Hematopoietic multipotent progenitor cell treated with erythropoietin and hydrocortisone succinate and interleukin-3 and kit ligand, for 6 days (in vitro differentiated cells): Measurements from ENCODE around the gene BCAS3.

Experiments used
- DNase-seq: peaks from one replicate; pipeline ENCODE4 v3.0.0-alpha.2; 2015

BCAS3 gene

GRCh38 chr17:61392679-61393078 is 715.0 kb downstream of the BCAS3 start:
- DNase-seq: no peak

- no peak for DNase-seq
Observed at GRCh38 chr17:61393550-61393903, 715.9 kb downstream of the BCAS3 start.

- no peak for DNase-seq
Observed at GRCh38 chr17:61393904-61394629, 716.4 kb downstream of the BCAS3 start.

GRCh38 chr17:61394630-61395408 is 717.2 kb downstream of the BCAS3 start:
- DNase-seq: no peak

GRCh38 chr17:61395409-61395982 is 717.8 kb downstream of the BCAS3 start:
- no peak for DNase-seq

GRCh38 chr17:61395983-61396585 is 718.4 kb downstream of the BCAS3 start:
- no peak for DNase-seq

GRCh38 chr17:61396586-61397085 is 719.0 kb downstream of the BCAS3 start:
- no peak for DNase-seq

- no peak for DNase-seq
Observed at GRCh38 chr17:61397086-61397842, 719.6 kb downstream of the BCAS3 start.

GRCh38 chr17:61398721-61399130 is 721.1 kb downstream of the BCAS3 start:
- DNase-seq: no peak

- DNase-seq: no peak
Observed at GRCh38 chr17:61399131-61400065, 721.7 kb downstream of the BCAS3 start, which contains the start of gene TBX2. TBX2 (plus strand) TSS chr17:61399843; CDS start chr17:61400177, 334 bp downstream.

- no peak for DNase-seq
Observed at GRCh38 chr17:61400066-61400716, 722.5 kb downstream of the BCAS3 start.

- no peak for DNase-seq
Observed at GRCh38 chr17:61400717-61401388, 723.2 kb downstream of the BCAS3 start.

- no peak for DNase-seq
Observed at GRCh38 chr17:61401389-61402072, 723.9 kb downstream of the BCAS3 start.

- no peak for DNase-seq
Observed at GRCh38 chr17:61402073-61402541, 724.5 kb downstream of the BCAS3 start.

GRCh38 chr17:61402978-61403800 is 725.5 kb downstream of the BCAS3 start:
- no peak for DNase-seq

- DNase-seq: no peak
Observed at GRCh38 chr17:61403801-61404662, 726.4 kb downstream of the BCAS3 start.

- no peak for DNase-seq
Observed at GRCh38 chr17:61404663-61404912, 726.9 kb downstream of the BCAS3 start.
